Measurements from ENCODE around the gene RAB11FIP5. TPM values are rescaled to one million over a fixed set of nuclear protein-coding genes. Genes with fewer than 3 reads are reported as not detected.

RAB11FIP5 gene
- total and polyA plus RNA-seq, 9 of the 15 experiments (the other 6 are each of a cell fraction or from before 2014, with no cell fraction given): 1.7 to 14.4 (median 6.4) TPM

DNA sequence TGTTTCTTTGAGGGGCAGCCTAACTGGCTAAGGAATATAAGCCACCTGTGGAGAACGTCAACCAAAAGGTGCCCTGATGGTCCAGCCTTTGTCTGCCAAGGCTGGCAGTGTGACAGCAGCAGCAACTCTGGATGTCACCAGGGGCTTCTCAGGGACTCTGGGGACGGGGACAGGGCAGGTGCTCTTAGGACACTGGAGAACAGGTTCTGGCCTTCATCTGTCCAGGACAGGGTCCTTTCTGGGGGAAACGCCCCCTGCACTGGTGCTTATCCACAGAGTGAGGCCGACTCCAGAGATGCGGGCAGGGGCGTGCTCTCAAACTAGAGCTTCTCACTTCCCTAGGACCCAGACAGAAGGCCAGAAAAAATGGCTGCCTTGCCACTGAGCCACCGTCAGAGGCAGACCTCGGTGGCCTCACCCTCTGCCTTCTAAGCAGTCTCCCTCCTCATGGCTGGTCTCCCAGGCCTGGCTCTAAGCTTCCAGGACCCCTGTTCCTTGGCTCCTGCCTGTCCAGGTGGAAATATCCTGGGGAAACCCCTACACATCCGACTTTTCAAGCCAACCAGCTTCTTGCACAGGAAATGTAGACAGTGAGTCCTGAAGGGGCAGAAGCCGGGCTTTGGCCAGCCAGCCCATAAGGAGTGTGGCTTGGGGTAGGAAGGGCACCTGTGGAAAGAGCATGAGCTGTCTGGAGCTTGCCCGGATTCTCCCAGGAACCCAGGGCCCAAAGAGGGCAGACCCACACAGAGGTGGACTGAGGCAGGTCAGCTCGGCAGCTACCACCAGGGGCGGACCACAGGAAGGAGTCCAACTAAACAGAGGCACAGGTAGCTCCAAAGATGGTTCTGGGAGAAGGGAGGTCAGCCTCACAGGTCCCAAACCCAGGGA lies 30.0 kb downstream of the RAB11FIP5 start (continued):
- TF ChIP-seq, protein P1, sequence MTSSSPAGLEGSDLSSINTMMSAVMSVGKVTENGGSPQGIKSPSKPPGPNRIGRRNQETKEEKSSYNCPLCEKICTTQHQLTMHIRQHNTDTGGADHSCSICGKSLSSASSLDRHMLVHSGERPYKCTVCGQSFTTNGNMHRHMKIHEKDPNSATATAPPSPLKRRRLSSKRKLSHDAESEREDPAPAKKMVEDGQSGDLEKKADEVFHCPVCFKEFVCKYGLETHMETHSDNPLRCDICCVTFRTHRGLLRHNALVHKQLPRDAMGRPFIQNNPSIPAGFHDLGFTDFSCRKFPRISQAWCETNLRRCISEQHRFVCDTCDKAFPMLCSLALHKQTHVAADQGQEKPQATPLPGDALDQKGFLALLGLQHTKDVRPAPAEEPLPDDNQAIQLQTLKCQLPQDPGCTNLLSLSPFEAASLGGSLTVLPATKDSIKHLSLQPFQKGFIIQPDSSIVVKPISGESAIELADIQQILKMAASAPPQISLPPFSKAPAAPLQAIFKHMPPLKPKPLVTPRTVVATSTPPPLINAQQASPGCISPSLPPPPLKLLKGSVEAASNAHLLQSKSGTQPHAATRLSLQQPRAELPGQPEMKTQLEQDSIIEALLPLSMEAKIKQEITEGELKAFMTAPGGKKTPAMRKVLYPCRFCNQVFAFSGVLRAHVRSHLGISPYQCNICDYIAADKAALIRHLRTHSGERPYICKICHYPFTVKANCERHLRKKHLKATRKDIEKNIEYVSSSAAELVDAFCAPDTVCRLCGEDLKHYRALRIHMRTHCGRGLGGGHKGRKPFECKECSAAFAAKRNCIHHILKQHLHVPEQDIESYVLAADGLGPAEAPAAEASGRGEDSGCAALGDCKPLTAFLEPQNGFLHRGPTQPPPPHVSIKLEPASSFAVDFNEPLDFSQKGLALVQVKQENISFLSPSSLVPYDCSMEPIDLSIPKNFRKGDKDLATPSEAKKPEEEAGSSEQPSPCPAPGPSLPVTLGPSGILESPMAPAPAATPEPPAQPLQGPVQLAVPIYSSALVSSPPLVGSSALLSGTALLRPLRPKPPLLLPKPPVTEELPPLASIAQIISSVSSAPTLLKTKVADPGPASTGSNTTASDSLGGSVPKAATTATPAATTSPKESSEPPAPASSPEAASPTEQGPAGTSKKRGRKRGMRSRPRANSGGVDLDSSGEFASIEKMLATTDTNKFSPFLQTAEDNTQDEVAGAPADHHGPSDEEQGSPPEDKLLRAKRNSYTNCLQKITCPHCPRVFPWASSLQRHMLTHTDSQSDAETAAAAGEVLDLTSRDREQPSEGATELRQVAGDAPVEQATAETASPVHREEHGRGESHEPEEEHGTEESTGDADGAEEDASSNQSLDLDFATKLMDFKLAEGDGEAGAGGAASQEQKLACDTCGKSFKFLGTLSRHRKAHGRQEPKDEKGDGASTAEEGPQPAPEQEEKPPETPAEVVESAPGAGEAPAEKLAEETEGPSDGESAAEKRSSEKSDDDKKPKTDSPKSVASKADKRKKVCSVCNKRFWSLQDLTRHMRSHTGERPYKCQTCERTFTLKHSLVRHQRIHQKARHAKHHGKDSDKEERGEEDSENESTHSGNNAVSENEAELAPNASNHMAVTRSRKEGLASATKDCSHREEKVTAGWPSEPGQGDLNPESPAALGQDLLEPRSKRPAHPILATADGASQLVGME (CRISPR knock-in tag; IDR thresholded peaks at IDR 0.05): no peak

DNA sequence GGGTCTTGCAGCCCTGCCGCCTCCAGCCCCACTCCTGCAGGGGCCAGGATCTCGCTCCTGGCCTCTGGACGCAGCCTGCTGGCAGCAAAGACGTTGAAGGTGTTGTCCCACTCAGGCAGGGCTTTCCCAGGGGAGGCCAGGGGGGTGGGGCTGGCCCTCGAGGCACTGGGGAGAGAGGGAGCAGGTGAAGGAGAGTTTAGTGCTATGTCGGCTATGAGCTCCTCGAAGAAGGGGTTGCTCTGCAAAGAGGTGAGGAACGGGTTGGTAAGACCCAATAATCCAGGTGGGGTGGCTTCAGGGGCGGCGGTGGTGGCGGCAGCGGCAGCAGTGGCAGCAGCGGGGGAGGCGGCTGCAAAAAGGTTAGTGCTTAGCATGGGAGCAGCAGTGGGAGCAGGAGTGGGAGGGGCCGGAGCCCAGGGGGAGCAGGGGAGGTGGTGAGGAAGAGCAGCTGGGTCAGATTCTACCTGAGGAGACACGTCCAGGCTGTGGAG lies 31.5 kb downstream of the RAB11FIP5 start:
- intact Hi-C loops (cut with micrococcal nuclease) (no loop called here), in situ Hi-C loops (cut with MboI) (no loop called here)
- Histone ChIP-seq H3K4me3 (no peak overlapping the region), H3K4me2 (ENCODE audit: insufficient read depth, low read length) (no peak overlapping the region), H3K27me3 (ENCODE audit: control insufficient read depth in 2 of 2, insufficient read depth in 2 of 2, low read length in 2 of 2) (peaks cover 0 to 5% of the 10 kb centered on the region in 2 experiments; a peak in 2 of 5 replicates), H3K9ac (ENCODE audit: insufficient read depth in 1 of 2, low read depth in 2 of 2, low read length in 2 of 2) (peak overlapping the region in 1 of 2 experiments; percentile 69; a peak in 1 of 4 replicates), H3K79me2 (ENCODE audit: control insufficient read depth, insufficient read depth, low read length) (no peaks in the 10 kb centered on the region), H3K9me1 (ENCODE audit: control insufficient read depth, insufficient read depth, low read length) (no peaks in the 10 kb centered on the region), H3K4me1 (replicated peaks in 1 of 2; ENCODE audit: control insufficient read depth in 2 of 2, insufficient read depth in 2 of 2, low read length in 2 of 2) (peaks cover 0 to 17% of the 10 kb centered on the region in 2 experiments; a peak in 4 of 5 replicates), H2AFZ (ENCODE audit: low read depth, low read length) (no peak overlapping the region), H4K20me1 (replicated peaks; ENCODE audit: control insufficient read depth, insufficient read depth, low read length) (peaks cover 37% of the 10 kb centered on the region), H3K9me3 (replicated peaks; ENCODE audit: control insufficient read depth, insufficient read depth, low read depth, low read length) (no peaks in the 10 kb centered on the region), H3K27ac (ENCODE audit: extremely low read depth, low read depth, low read length) (no peak overlapping the region), H3K36me3 (ENCODE audit: control insufficient read depth, insufficient read depth, low read length) (no peaks in the 10 kb centered on the region)
- DNase-seq (ENCODE audit: extremely low read depth in 1 of 4, low spot score in 3 of 4) (peak in 2 of 4 experiments; percentile 36 to 38), FAIRE-seq (no peak), ATAC-seq (no peak)
- no TSS peak for BruUV-seq (replicated peaks)
- 38% methylated on average over 14 of the region's 16 CpGs for WGBS (ENCODE audit: insufficient coverage, low coverage, missing lambda C conversion rate)
- CTCF ChIA-PET (ENCODE audit: low intra/inter-chr PET ratio): interaction anchor here (0.6 kb wide), 1 partner anchor 77 kb away, joined by 3 read pairs; no protein-coding TSS in a partner anchor
- POLR2A ChIA-PET: interaction anchor here (1.0 kb wide), 1 partner anchor 10 kb away, joined by 5 read pairs; the partner anchor contains the start of gene SFXN5
- no peak for TF ChIP-seq EZH2 (IDR thresholded peaks at IDR 0.05; ENCODE audit: borderline replicate concordance, low read depth, low read length)
- TF ChIP-seq, protein P2, sequence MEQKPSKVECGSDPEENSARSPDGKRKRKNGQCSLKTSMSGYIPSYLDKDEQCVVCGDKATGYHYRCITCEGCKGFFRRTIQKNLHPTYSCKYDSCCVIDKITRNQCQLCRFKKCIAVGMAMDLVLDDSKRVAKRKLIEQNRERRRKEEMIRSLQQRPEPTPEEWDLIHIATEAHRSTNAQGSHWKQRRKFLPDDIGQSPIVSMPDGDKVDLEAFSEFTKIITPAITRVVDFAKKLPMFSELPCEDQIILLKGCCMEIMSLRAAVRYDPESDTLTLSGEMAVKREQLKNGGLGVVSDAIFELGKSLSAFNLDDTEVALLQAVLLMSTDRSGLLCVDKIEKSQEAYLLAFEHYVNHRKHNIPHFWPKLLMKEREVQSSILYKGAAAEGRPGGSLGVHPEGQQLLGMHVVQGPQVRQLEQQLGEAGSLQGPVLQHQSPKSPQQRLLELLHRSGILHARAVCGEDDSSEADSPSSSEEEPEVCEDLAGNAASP (IDR thresholded peaks at IDR 0.05): no peak
- TF ChIP-seq FOXK2 (conservative IDR thresholded peaks at IDR 0.05 in 1 of 2, IDR thresholded peaks at IDR 0.05 in 1 of 2; ENCODE audit: low read depth in 2 of 2): no peak
- TF ChIP-seq PPARD (CRISPR knock-in tag; IDR thresholded peaks at IDR 0.05): no peak
- no peak for TF ChIP-seq KAT8 (IDR thresholded peaks at IDR 0.05; ENCODE audit: low read depth)
- TF ChIP-seq, protein P3, sequence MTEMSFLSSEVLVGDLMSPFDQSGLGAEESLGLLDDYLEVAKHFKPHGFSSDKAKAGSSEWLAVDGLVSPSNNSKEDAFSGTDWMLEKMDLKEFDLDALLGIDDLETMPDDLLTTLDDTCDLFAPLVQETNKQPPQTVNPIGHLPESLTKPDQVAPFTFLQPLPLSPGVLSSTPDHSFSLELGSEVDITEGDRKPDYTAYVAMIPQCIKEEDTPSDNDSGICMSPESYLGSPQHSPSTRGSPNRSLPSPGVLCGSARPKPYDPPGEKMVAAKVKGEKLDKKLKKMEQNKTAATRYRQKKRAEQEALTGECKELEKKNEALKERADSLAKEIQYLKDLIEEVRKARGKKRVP (CRISPR knock-in tag; IDR thresholded peaks at IDR 0.05): no peak
- no peak for TF ChIP-seq CC2D1A (IDR thresholded peaks at IDR 0.05)
- TF ChIP-seq BRCA1 (IDR thresholded peaks at IDR 0.05): no peak
- no peak for TF ChIP-seq BRCA1 (CRISPR knock-in tag; IDR thresholded peaks at IDR 0.05)
